Tibial nerve (tissue), 4 donors: ENCODE results near the gene HCAR2. TPM values are rescaled to one million over a fixed set of nuclear protein-coding genes. Genes with fewer than 3 reads are reported as not detected.

Source experiments
- DNase-seq, 2 donors: peaks; one replicate each; pipeline ENCODE4 v3.0.0-alpha.2; 2019; ENCODE audit warnings: low spot score in 2 of 2
- H3K27ac ChIP-seq, 4 donors: fragments of 200-600 bp; sonication (generic) in 3 of 4; one replicate each; pipeline ENCODE4 v1.5.1; 2017 to 2019; ENCODE audit warnings: mild to moderate bottlenecking in 1 of 4
- H3K27me3 ChIP-seq, 2 donors: fragments of 200-600 bp; sonication (generic) in 1 of 2; one replicate each; pipeline versions ENCODE4 v1.5.1 to v1.6.0; 2017 to 2019
- H3K36me3 ChIP-seq, 3 donors: fragments of 200-600 bp; sonication (generic); one replicate each; pipeline ENCODE4 v1.5.1; 2018 to 2019
- H3K4me1 ChIP-seq, 4 donors: fragments of 200-600 bp; sonication (generic) in 3 of 4; one replicate each; pipeline ENCODE4 v1.5.1; 2017 to 2019
- H3K4me3 ChIP-seq, 4 donors: fragments of 200-600 bp; sonication (generic) in 3 of 4; one replicate each; pipeline ENCODE4 v1.5.1; 2017 to 2019; ENCODE audit warnings: mild to moderate bottlenecking in 1 of 4, moderate library complexity in 1 of 4
- H3K9me3 ChIP-seq, 4 donors: fragments of 200-600 bp; sonication (generic) in 3 of 4; one replicate each; pipeline ENCODE4 v1.5.1; 2017 to 2019
- CTCF ChIP-seq, 5 experiments: fragments of 200-600 bp in 3 of 5; fragments of 450-650 bp in 2 of 5; sonication (generic) in 3 of 5; IDR thresholded peaks; one replicate each; pipeline ENCODE4 v1.5.1; 2016 to 2019; ENCODE audit warnings: antibody characterized with exemption in 5 of 5, mild to moderate bottlenecking in 3 of 5, moderate library complexity in 2 of 5
- EP300 ChIP-seq, 2 donors: sonication (generic); formaldehyde crosslinking; IDR thresholded peaks; one replicate each; pipeline ENCODE4 v1.6.1; 2017; ENCODE audit warnings: antibody characterized with exemption in 2 of 2, mild to moderate bottlenecking in 1 of 2
- POLR2A ChIP-seq, 2 donors: fragments of 450-650 bp; IDR thresholded peaks; one replicate each; pipeline ENCODE4 v1.6.1; 2017; ENCODE audit warnings: antibody characterized with exemption in 2 of 2, mild to moderate bottlenecking in 2 of 2, moderate library complexity in 2 of 2
- WGBS, 2 donors: methylation state at CpG; one replicate each; pipeline ENCODE4 v1.1.5; 2018; 5-methylcytosine and 5-hydroxymethylcytosine counted together
- total RNA-seq, 4 donors: library from RNA; depleted of rRNA; stranded (reverse); fragments of >200 nt; gene quantifications; one replicate each; pipeline ENCODE4 v1.1.0, GENCODE V29; 2016

The HCAR2 gene
- total RNA-seq, 4 donors from 2014 or later, result 2.3 to 6.3 (median 3.3) TPM; not detected in 1

- H3K9me3 ChIP-seq, result no peaks in the 10 kb centered on the region
- H3K4me1 ChIP-seq, result peaks cover 0 to 7% (median 2%) of the 10 kb centered on the region in 4 donors
- WGBS, 2 donors, result 26 to 28% methylated on average over 5 of the region's 5 CpGs
- no peaks in the 10 kb centered on the region for H3K27me3 ChIP-seq
- H3K36me3 ChIP-seq, result no peaks in the 10 kb centered on the region
- peak overlapping the region in 1 of 4 donors; percentile 42 for H3K27ac ChIP-seq
- TF ChIP-seq POLR2A (IDR thresholded peaks at IDR 0.05), result no peak
- TF ChIP-seq EP300 (IDR thresholded peaks at IDR 0.05), result no peak
- no peak for TF ChIP-seq CTCF (IDR thresholded peaks at IDR 0.05)
- no peak for DNase-seq
- no peak overlapping the region for H3K4me3 ChIP-seq
Observed at GRCh38 chr12:122669397-122670070, 33.6 kb downstream of the HCAR2 start.

GRCh38 chr12:122668268-122668667, 34.9 kb downstream of the HCAR2 start:
- TF ChIP-seq EP300 (IDR thresholded peaks at IDR 0.05), result no peak
- TF ChIP-seq CTCF (IDR thresholded peaks at IDR 0.05), result no peak
- no peak for TF ChIP-seq POLR2A (IDR thresholded peaks at IDR 0.05)
- Histone ChIP-seq H3K27me3 (no peaks in the 10 kb centered on the region), H3K9me3 (no peaks in the 10 kb centered on the region), H3K4me1 (peaks cover 0 to 6% (median 2%) of the 10 kb centered on the region in 4 donors), H3K4me3 (no peak overlapping the region), H3K36me3 (no peaks in the 10 kb centered on the region), H3K27ac (no peak overlapping the region)
- WGBS, 2 donors, result 77 to 82% methylated on average over 2 of the region's 2 CpGs
- DNase-seq, result no peak

GRCh38 chr12:122665759-122666158, 37.4 kb downstream of the HCAR2 start:
- no peaks in the 10 kb centered on the region for H3K9me3 ChIP-seq
- no peak overlapping the region for H3K4me3 ChIP-seq
- H3K36me3 ChIP-seq, result no peaks in the 10 kb centered on the region
- H3K4me1 ChIP-seq, result peaks cover 0 to 6% (median 2%) of the 10 kb centered on the region in 4 donors
- TF ChIP-seq POLR2A (IDR thresholded peaks at IDR 0.05) (no peak), EP300 (IDR thresholded peaks at IDR 0.05) (no peak), CTCF (IDR thresholded peaks at IDR 0.05) (no peak)
- DNase-seq, result no peak
- no peak overlapping the region for H3K27ac ChIP-seq
- WGBS, 2 donors, result 86 to 88% methylated on average over 5 of the region's 5 CpGs
- H3K27me3 ChIP-seq, result no peaks in the 10 kb centered on the region

- Histone ChIP-seq H3K36me3 (no peaks in the 10 kb centered on the region), H3K27me3 (no peaks in the 10 kb centered on the region), H3K4me1 (peaks cover 0 to 6% (median 2%) of the 10 kb centered on the region in 4 donors), H3K27ac (no peak overlapping the region), H3K4me3 (no peak overlapping the region), H3K9me3 (no peaks in the 10 kb centered on the region)
- TF ChIP-seq EP300 (IDR thresholded peaks at IDR 0.05), result no peak
- no peak for TF ChIP-seq CTCF (IDR thresholded peaks at IDR 0.05)
- no peak for TF ChIP-seq POLR2A (IDR thresholded peaks at IDR 0.05)
- 82 to 86% methylated on average over 8 of the region's 8 CpGs for WGBS, 2 donors
- no peak for DNase-seq
Observed at GRCh38 chr12:122665349-122665748, 37.8 kb downstream of the HCAR2 start.

GRCh38 chr12:122661938-122662337, 41.2 kb downstream of the HCAR2 start:
- TF ChIP-seq POLR2A (IDR thresholded peaks at IDR 0.05), result no peak
- no peak overlapping the region for H3K4me3 ChIP-seq
- H3K9me3 ChIP-seq, result no peaks in the 10 kb centered on the region
- no peaks in the 10 kb centered on the region for H3K27me3 ChIP-seq
- H3K36me3 ChIP-seq, result no peaks in the 10 kb centered on the region
- 84 to 92% methylated on average over 3 of the region's 3 CpGs for WGBS, 2 donors
- H3K27ac ChIP-seq, result no peak overlapping the region
- H3K4me1 ChIP-seq, result no peaks in the 10 kb centered on the region
- no peak for DNase-seq
